ENCODE results near the gene UMODL1. TPM values are rescaled to one million over a fixed set of nuclear protein-coding genes. Genes with fewer than 3 reads are reported as not detected.

UMODL1 gene
- total RNA-seq, 1 experiment from 2014 or later = 2.3 TPM

- H3K9me2 ChIP-seq (replicated peaks; ENCODE audit: insufficient read depth, low read length) = no peaks in the 10 kb centered on the region
- no peak overlapping the region for H3K9ac ChIP-seq (ENCODE audit: low read length)
- no peaks in the 10 kb centered on the region for H4K20me1 ChIP-seq (ENCODE audit: insufficient read depth, low read depth, low read length)
- H3K4me2 ChIP-seq (ENCODE audit: low read depth, low read length, poor library complexity, severe bottlenecking) = no peak overlapping the region
- H3K36me3 ChIP-seq (ENCODE audit: insufficient read depth, low read length) = no peaks in the 10 kb centered on the region
- no peak overlapping the region for H2AFZ ChIP-seq (ENCODE audit: low read length)
- no peak for DNase-seq
- H3K79me2 ChIP-seq (ENCODE audit: low read length) = no peaks in the 10 kb centered on the region
- no peak overlapping the region for H3K4me3 ChIP-seq (ENCODE audit: low read length)
- no peak overlapping the region for H3K27ac ChIP-seq (ENCODE audit: low read length)
- H3K9me3 ChIP-seq (ENCODE audit: low read length) = no peaks in the 10 kb centered on the region
- no peaks in the 10 kb centered on the region for H3K27me3 ChIP-seq (ENCODE audit: low read length)
- H3K4me1 ChIP-seq (ENCODE audit: low read length) = peaks cover 40% of the 10 kb centered on the region
Observed at GRCh38 chr21:42059721-42060120, 11.4 kb upstream of the UMODL1 start.

GRCh38 chr21:42060166-42060565 is 11.0 kb upstream of the UMODL1 start:
- Histone ChIP-seq H3K4me1 (ENCODE audit: low read length) (peaks cover 43% of the 10 kb centered on the region), H3K9ac (ENCODE audit: low read length) (no peak overlapping the region), H3K4me3 (ENCODE audit: low read length) (no peak overlapping the region), H2AFZ (ENCODE audit: low read length) (no peak overlapping the region), H3K9me3 (ENCODE audit: low read length) (no peaks in the 10 kb centered on the region), H3K4me2 (ENCODE audit: low read depth, low read length, poor library complexity, severe bottlenecking) (no peak overlapping the region), H3K27ac (ENCODE audit: low read length) (no peak overlapping the region), H3K36me3 (ENCODE audit: insufficient read depth, low read length) (no peaks in the 10 kb centered on the region), H3K9me2 (replicated peaks; ENCODE audit: insufficient read depth, low read length) (no peaks in the 10 kb centered on the region), H3K27me3 (ENCODE audit: low read length) (no peaks in the 10 kb centered on the region), H4K20me1 (ENCODE audit: insufficient read depth, low read depth, low read length) (no peaks in the 10 kb centered on the region), H3K79me2 (ENCODE audit: low read length) (no peaks in the 10 kb centered on the region)
- no peak for DNase-seq

- Histone ChIP-seq H3K9me3 (ENCODE audit: low read length) (no peaks in the 10 kb centered on the region), H3K27me3 (ENCODE audit: low read length) (no peaks in the 10 kb centered on the region), H3K27ac (ENCODE audit: low read length) (peak overlapping the region; percentile 92), H3K4me2 (ENCODE audit: low read depth, low read length, poor library complexity, severe bottlenecking) (peak overlapping the region; percentile 82), H3K9me2 (replicated peaks; ENCODE audit: insufficient read depth, low read length) (no peaks in the 10 kb centered on the region), H3K9ac (ENCODE audit: low read length) (peak overlapping the region; percentile 68), H2AFZ (ENCODE audit: low read length) (0 out of 2 replicates have a peak overlapping the region, but pooled peaks have one; percentile 6), H3K4me3 (ENCODE audit: low read length) (no peak overlapping the region; the same call in 1 of the 2 replicates), H4K20me1 (ENCODE audit: insufficient read depth, low read depth, low read length) (no peaks in the 10 kb centered on the region), H3K4me1 (ENCODE audit: low read length) (peaks cover 51% of the 10 kb centered on the region), H3K79me2 (ENCODE audit: low read length) (no peaks in the 10 kb centered on the region), H3K36me3 (ENCODE audit: insufficient read depth, low read length) (no peaks in the 10 kb centered on the region)
- peak; percentile 91 for DNase-seq
Observed at GRCh38 chr21:42061195-42061985, 9.7 kb upstream of the UMODL1 start.

GRCh38 chr21:42061986-42062235 is 9.2 kb upstream of the UMODL1 start:
- Histone ChIP-seq H3K79me2 (ENCODE audit: low read length) (no peaks in the 10 kb centered on the region), H2AFZ (ENCODE audit: low read length) (no peak overlapping the region), H3K9ac (ENCODE audit: low read length) (peak overlapping the region; percentile 68), H4K20me1 (ENCODE audit: insufficient read depth, low read depth, low read length) (no peaks in the 10 kb centered on the region), H3K4me1 (ENCODE audit: low read length) (peaks cover 54% of the 10 kb centered on the region), H3K27me3 (ENCODE audit: low read length) (no peaks in the 10 kb centered on the region), H3K4me2 (ENCODE audit: low read depth, low read length, poor library complexity, severe bottlenecking) (peak overlapping the region; percentile 82), H3K27ac (ENCODE audit: low read length) (peak overlapping the region; percentile 92), H3K9me2 (replicated peaks; ENCODE audit: insufficient read depth, low read length) (no peaks in the 10 kb centered on the region), H3K9me3 (ENCODE audit: low read length) (no peaks in the 10 kb centered on the region), H3K4me3 (ENCODE audit: low read length) (no peak overlapping the region; the same call in 1 of the 2 replicates), H3K36me3 (ENCODE audit: insufficient read depth, low read length) (no peaks in the 10 kb centered on the region)
- DNase-seq = no peak

GRCh38 chr21:42062236-42063022 is 8.7 kb upstream of the UMODL1 start:
- H3K27me3 ChIP-seq (ENCODE audit: low read length) = no peaks in the 10 kb centered on the region
- H3K4me1 ChIP-seq (ENCODE audit: low read length) = peaks cover 54% of the 10 kb centered on the region
- peak; percentile 90 for DNase-seq
- peak overlapping the region; percentile 68 for H3K9ac ChIP-seq (ENCODE audit: low read length)
- H3K9me3 ChIP-seq (ENCODE audit: low read length) = no peaks in the 10 kb centered on the region
- peak overlapping the region; percentile 92 for H3K27ac ChIP-seq (ENCODE audit: low read length)
- peak overlapping the region; percentile 61 for H3K4me3 ChIP-seq (ENCODE audit: low read length)
- H3K9me2 ChIP-seq (replicated peaks; ENCODE audit: insufficient read depth, low read length) = no peaks in the 10 kb centered on the region
- H3K36me3 ChIP-seq (ENCODE audit: insufficient read depth, low read length) = no peaks in the 10 kb centered on the region
- H3K4me2 ChIP-seq (ENCODE audit: low read depth, low read length, poor library complexity, severe bottlenecking) = peak overlapping the region; percentile 82
- H4K20me1 ChIP-seq (ENCODE audit: insufficient read depth, low read depth, low read length) = no peaks in the 10 kb centered on the region
- H3K79me2 ChIP-seq (ENCODE audit: low read length) = no peaks in the 10 kb centered on the region
- H2AFZ ChIP-seq (ENCODE audit: low read length) = no peak overlapping the region; the same call in 1 of the 2 replicates

- Histone ChIP-seq H3K4me3 (ENCODE audit: low read length) (peak overlapping the region; percentile 61), H3K9me2 (replicated peaks; ENCODE audit: insufficient read depth, low read length) (no peaks in the 10 kb centered on the region), H3K79me2 (ENCODE audit: low read length) (no peaks in the 10 kb centered on the region), H3K4me2 (ENCODE audit: low read depth, low read length, poor library complexity, severe bottlenecking) (peak overlapping the region; percentile 82), H4K20me1 (ENCODE audit: insufficient read depth, low read depth, low read length) (no peaks in the 10 kb centered on the region), H3K27ac (ENCODE audit: low read length) (peak overlapping the region; percentile 92), H3K36me3 (ENCODE audit: insufficient read depth, low read length) (no peaks in the 10 kb centered on the region), H3K4me1 (ENCODE audit: low read length) (peaks cover 54% of the 10 kb centered on the region), H3K9ac (ENCODE audit: low read length) (peak overlapping the region; percentile 68), H3K9me3 (ENCODE audit: low read length) (no peaks in the 10 kb centered on the region), H3K27me3 (ENCODE audit: low read length) (no peaks in the 10 kb centered on the region), H2AFZ (ENCODE audit: low read length) (no peak overlapping the region)
- DNase-seq = peak; percentile 73
Observed at GRCh38 chr21:42063191-42063570, 7.9 kb upstream of the UMODL1 start.

GRCh38 chr21:42063571-42064521 is 7.3 kb upstream of the UMODL1 start:
- peaks cover 54% of the 10 kb centered on the region for H3K4me1 ChIP-seq (ENCODE audit: low read length)

More at GRCh38 chr21:42063571-42064521, 7.3 kb upstream of the UMODL1 start:
- H4K20me1 ChIP-seq (ENCODE audit: insufficient read depth, low read depth, low read length) = no peaks in the 10 kb centered on the region
- no peaks in the 10 kb centered on the region for H3K9me2 ChIP-seq (replicated peaks; ENCODE audit: insufficient read depth, low read length)
- H3K4me2 ChIP-seq (ENCODE audit: low read depth, low read length, poor library complexity, severe bottlenecking) = peak overlapping the region; percentile 82
- H2AFZ ChIP-seq (ENCODE audit: low read length) = no peak overlapping the region
- H3K9me3 ChIP-seq (ENCODE audit: low read length) = no peaks in the 10 kb centered on the region
- peak overlapping the region; percentile 68 for H3K9ac ChIP-seq (ENCODE audit: low read length)
- peak; percentile 87 for DNase-seq
- peak overlapping the region; percentile 61 for H3K4me3 ChIP-seq (ENCODE audit: low read length)
- H3K27me3 ChIP-seq (ENCODE audit: low read length) = no peaks in the 10 kb centered on the region
- no peaks in the 10 kb centered on the region for H3K36me3 ChIP-seq (ENCODE audit: insufficient read depth, low read length)
- H3K27ac ChIP-seq (ENCODE audit: low read length) = peak overlapping the region; percentile 92
- no peaks in the 10 kb centered on the region for H3K79me2 ChIP-seq (ENCODE audit: low read length)
